HG03066 (cell line): ENCODE data around the gene PITPNM3.

Experiments used
- ATAC-seq: cut with Tn5 transposase; IDR thresholded peaks from one replicate; pipeline ENCODE4 v1.9.1; 2021; ENCODE audit warnings: low read depth; ENCODE audit not compliant: unreplicated experiment

Gene PITPNM3

DNA sequence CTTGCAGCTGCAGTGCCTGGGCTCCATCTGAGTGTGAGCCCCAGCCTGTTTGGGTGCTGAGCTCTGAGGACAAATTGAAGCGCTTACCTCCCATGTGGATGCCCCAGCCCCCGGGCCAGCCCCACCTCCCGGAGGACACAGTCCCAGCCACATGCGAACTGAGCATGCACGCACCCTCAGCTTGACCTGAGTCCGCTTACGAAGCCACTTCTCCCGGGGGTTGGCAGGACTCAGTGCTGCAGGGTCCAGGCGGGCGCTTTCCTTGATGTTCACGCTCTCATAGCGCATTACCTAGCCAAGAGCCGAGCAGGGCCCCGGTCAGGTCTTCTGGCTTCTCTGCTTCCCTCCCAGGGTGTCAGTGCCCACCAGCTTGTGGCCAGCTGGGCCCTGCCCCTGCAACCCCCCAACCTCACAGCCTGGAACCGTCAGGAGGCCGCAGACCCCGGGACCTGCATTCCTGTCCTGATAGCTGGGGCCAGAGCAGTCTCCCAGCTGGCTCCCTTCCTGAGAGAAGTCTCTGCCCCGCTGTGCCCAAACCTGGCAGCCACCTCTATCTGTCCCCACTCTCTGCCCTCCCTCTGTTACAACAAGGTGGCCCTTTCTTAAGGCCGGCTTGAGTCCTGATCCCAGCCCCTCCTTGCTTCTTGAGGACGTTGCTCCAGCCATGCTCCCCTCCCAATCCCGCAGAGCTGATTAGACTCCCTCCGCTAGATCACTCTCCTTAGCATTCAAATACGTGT is 88.1 kb downstream of the PITPNM3 start:
- no peak for ATAC-seq

DNA sequence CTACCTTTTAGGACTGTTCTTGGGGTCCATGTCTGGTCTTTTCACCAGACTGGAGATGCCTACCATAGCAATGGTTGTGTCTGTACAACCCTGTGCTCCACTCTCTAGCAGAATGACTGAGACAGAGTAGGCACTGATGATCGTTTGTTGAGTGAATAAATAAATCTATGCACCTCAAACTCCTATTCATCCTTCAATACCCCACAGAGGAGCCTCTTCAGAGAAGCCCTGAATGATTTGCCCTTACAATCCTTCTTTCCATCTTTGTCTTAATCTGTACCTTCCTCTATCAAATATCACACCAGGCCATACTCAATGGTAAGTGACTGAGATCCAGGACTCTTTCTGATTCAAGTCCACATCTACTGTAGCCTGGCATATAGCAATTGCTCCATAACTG is 88.8 kb downstream of the PITPNM3 start:
- no peak for ATAC-seq

GRCh38 chr17:6465206-6466003 is 91.0 kb downstream of the PITPNM3 start:
- ATAC-seq = no peak

DNA sequence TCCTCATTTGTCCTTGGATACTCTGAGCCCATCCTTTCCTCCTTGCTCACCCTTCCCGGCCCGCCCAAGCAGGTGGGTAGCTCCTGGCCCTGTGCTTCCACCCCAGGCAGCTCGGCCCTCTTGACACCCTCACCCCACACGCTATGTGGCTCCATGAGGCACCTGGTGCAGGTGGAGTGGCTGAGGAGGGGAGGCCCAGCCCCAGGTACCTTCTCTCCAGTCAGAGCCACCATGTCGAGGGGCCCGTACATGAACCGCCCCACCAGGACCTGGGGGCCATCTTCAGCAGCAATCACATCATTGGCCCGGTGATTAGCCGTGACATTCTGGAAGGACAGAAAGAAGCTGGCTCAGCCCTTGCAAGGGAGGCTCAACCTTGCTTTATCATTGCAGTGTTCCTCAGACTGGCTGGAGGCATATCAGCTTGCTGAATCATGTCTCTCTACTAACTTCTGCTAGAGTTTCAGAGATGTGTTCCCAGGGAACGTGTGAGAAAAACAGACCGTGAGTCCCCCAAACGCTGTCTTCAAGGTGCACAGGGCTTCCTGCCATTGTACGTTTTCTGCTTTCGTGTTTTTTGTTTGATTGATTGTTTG is 91.8 kb downstream of the PITPNM3 start:
- ATAC-seq = no peak

DNA sequence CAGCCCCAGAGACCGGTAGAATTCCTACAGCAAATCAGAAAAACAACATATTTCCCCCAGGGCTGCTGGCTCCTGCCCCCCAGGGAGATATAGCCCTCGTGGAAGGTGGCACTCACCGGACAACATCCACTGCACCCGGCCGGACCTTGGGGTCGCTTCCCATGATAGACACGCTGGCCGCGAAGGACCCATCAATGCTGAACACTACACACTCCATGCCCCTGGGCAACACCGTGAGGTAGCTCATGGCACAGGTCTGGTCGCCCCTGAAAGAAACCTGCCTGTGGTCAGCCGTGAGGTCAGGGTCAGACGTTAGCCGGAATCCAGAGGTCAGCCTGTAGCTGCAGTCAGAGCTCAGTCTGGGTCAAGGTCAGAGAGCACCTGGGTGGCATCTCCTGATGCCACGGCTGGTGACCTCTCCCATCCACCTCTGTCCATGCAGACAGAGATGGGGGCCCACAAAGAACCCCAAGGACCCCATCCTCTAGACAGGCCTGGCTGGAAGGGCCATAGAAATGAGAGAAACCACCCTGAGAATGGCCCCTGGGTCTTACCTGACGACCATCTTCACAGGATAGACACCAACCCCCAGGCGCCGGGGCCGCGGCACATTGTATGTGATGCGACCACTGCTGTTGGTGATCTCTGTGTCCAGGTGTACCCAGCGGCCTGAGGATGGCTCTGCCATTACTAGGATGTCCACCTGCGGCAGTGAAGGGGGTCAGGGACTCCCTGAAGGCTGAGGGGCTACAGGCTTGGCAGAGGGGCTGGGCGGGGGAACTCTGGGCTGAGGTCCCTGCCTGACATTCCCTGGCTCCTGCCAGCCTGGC is 92.5 kb downstream of the PITPNM3 start:
- ATAC-seq = no peak

GRCh38 chr17:6462692-6463091 is 93.7 kb downstream of the PITPNM3 start:
- ATAC-seq = no peak

GRCh38 chr17:6461792-6462524 is 94.4 kb downstream of the PITPNM3 start:
- no peak for ATAC-seq

DNA sequence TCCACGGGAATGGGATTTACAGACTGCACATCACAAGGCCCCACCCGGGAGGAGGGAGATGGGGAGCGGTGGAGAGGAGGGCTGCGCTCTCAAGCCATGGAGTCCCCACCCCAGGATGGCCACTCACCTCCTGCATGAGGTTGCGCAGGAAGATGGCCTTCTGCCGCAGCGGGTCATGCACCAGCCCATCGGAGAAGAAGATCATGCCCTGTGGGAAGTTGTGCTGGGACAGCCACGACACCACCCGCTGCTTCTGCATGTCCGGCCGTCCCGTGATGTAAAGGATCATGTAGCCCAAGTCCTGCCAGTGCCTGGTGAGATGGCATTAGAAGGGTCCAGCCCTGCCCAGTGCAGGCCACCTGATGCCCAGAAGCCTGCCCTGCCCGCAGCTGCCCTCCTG is 95.1 kb downstream of the PITPNM3 start:
- no peak for ATAC-seq

GRCh38 chr17:6460531-6461161 is 95.7 kb downstream of the PITPNM3 start:
- ATAC-seq = no peak

DNA sequence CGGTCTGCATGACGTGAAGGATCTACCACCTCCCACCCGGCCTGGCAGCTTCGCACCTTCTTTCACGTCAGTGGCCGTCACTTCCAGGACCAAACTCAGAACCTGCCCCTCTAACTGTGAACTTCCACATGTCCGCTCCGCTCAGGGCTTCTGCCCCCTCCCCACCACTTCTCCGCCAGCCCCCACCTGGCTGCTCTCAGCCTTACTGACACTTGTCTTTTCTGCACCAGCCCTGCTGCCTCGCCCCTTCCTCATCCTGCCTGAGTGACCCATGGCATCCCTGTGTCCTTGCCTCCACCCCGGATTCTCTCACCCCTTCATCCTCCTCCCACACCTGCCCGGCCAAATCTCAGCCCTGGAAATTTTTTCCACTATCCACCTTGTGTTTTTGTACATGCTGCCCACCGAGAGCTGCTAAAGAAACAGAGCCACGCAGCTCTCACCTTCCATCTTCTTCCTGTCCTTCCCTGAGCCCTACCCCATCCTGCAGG is 97.8 kb downstream of the PITPNM3 start:
- no peak for ATAC-seq

- no peak for ATAC-seq
Observed at GRCh38 chr17:6457688-6458459, 98.5 kb downstream of the PITPNM3 start.

DNA sequence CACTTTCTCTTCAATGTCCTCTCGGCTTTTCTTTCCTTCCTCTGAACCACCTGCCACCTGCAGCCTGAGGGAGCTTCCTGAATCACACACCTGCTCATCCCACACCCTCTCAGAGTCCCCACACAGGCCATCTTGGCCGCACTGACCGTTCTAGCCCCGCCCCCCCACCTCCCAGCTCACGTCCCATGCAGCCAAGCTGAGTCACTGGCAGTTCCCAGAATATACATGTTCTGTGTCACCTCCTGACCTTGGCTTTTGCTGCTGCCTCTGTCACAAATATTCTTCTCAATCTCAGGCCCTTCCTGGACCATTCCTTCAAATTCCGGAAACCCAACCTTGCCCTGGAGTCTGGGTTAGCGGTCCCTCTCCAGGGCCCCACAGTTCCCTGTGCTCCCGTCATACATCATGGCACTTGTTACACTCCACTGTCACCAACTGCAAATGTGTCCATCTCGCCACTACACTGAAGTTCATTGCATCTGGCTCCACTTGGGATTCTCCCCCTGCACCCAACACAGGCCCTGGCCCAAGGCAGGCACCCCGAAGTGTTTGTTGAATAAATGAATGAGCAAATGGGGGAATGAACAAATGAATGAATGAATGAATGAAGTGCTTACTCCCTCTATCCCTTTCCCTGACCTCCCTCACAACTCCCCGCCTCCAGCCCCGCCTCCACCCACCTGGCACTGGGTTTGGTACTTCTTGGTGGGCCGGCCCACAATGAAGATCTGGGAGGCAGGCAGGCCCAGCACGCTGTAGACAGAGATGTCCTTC is 99.3 kb downstream of the PITPNM3 start:
- no peak for ATAC-seq

DNA sequence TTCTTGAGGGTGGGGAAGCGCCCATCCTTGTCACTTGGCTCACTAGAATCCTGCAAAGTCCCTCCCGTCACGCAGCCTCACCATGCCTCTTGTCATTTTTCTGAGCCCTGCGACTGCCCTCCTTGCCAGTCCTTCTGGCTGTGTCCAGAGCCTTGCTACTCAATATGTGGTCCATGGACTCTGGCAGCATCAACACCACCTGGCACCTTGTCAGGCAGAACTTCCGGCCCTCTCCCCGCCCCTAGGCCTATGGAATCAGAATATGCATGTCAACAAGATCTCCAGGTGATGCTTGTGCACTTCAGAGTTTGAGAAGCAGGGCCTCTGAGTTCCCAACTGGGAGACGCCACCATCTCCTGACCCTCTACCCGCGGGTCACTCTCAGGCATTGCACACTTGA is 100.0 kb downstream of the PITPNM3 start:
- ATAC-seq = no peak

- no peak for ATAC-seq
Observed at GRCh38 chr17:6455321-6455705, 101.0 kb downstream of the PITPNM3 start.

GRCh38 chr17:6454495-6455320 is 101.6 kb downstream of the PITPNM3 start:
- no peak for ATAC-seq

GRCh38 chr17:6453279-6454024 is 102.9 kb downstream of the PITPNM3 start:
- no peak for ATAC-seq
